ENCODE results near the gene ZNF576.

Gene ZNF576

GRCh38 chr19:43636121-43636683 is 39.8 kb downstream of the ZNF576 start:
- TF ChIP-seq CTCF (IDR thresholded peaks at IDR 0.05; ENCODE audit: unreplicated experiment in 3 of 3) = no peak
- peak overlapping the region in 2 of 3 experiments; percentile 91 to 98 for H3K27ac Mint-ChIP-seq
- peaks cover 25% of the 10 kb centered on the region for H3K4me1 Mint-ChIP-seq
- H3K27me3 Mint-ChIP-seq (ENCODE audit: low read depth) = peaks cover 18% of the 10 kb centered on the region
- H3K4me3 Mint-ChIP-seq = peak overlapping the region in 2 of 3 experiments; percentile 76 to 83
- no peaks in the 10 kb centered on the region for H3K9me3 Mint-ChIP-seq
- peaks cover 3% of the 10 kb centered on the region for H3K36me3 Mint-ChIP-seq (ENCODE audit: low read depth)

GRCh38 chr19:43638214-43638994 is 42.0 kb downstream of the ZNF576 start:
- TF ChIP-seq CTCF (IDR thresholded peaks at IDR 0.05; ENCODE audit: unreplicated experiment in 3 of 3) = no peak
- Mint-ChIP-seq H3K9me3 (no peaks in the 10 kb centered on the region), H3K36me3 (ENCODE audit: low read depth) (peaks cover under 1% of the 10 kb centered on the region), H3K4me1 (peaks cover 42% of the 10 kb centered on the region), H3K27ac (peak overlapping the region; percentile 19 to 69 (median 59)), H3K4me3 (peak overlapping the region; percentile 91 to 95 (median 92)), H3K27me3 (ENCODE audit: low read depth) (peaks cover 26% of the 10 kb centered on the region)

- H3K36me3 Mint-ChIP-seq (ENCODE audit: low read depth) = no peaks in the 10 kb centered on the region
- peaks cover 26% of the 10 kb centered on the region for H3K27me3 Mint-ChIP-seq (ENCODE audit: low read depth)
- TF ChIP-seq CTCF (IDR thresholded peaks at IDR 0.05; ENCODE audit: unreplicated experiment in 3 of 3) = no peak
- peak overlapping the region; percentile 91 to 95 (median 92) for H3K4me3 Mint-ChIP-seq
- H3K9me3 Mint-ChIP-seq = no peaks in the 10 kb centered on the region
- peak overlapping the region; percentile 19 to 69 (median 59) for H3K27ac Mint-ChIP-seq
- peaks cover 44% of the 10 kb centered on the region for H3K4me1 Mint-ChIP-seq
Measured at GRCh38 chr19:43638995-43639518, 42.7 kb downstream of the ZNF576 start.

- peak within 1 kb of the TSS; percentile 91 to 95 (median 92) for H3K4me3 Mint-ChIP-seq
- H3K27ac Mint-ChIP-seq = peak within 1 kb of the TSS; percentile 19 to 69 (median 59)
- H3K36me3 Mint-ChIP-seq (ENCODE audit: low read depth) = peaks cover 4% of the 10 kb centered on the region
- H3K4me1 Mint-ChIP-seq = peaks cover 44% of the 10 kb centered on the region
- peaks cover 26% of the 10 kb centered on the region for H3K27me3 Mint-ChIP-seq (ENCODE audit: low read depth)
- no peak for TF ChIP-seq CTCF (IDR thresholded peaks at IDR 0.05; ENCODE audit: unreplicated experiment in 3 of 3)
- peaks cover 3% of the 10 kb centered on the region for H3K9me3 Mint-ChIP-seq
Measured at GRCh38 chr19:43639519-43640423, 43.4 kb downstream of the ZNF576 start, which contains the start of gene CADM4. Gene CADM4 (minus strand): TSS chr19:43639850. CDS start chr19:43639790, 60 bp downstream.

- Mint-ChIP-seq H3K4me1 (peaks cover 39% of the 10 kb centered on the region), H3K27ac (peak overlapping the region in 1 of 3 experiments; percentile 51), H3K36me3 (ENCODE audit: low read depth) (peaks cover 4% of the 10 kb centered on the region), H3K27me3 (ENCODE audit: low read depth) (peaks cover 26% of the 10 kb centered on the region), H3K9me3 (peaks cover 3% of the 10 kb centered on the region), H3K4me3 (peak overlapping the region; percentile 84 to 85 (median 85))
- no peak for TF ChIP-seq CTCF (IDR thresholded peaks at IDR 0.05; ENCODE audit: unreplicated experiment in 3 of 3)
Measured at GRCh38 chr19:43640424-43640757, 44.0 kb downstream of the ZNF576 start.
